NCI-H460 (cell line): ENCODE results near the gene CHST12. TPM values are rescaled to one million over a fixed set of nuclear protein-coding genes. Genes with fewer than 3 reads are reported as not detected.
"Not testable (repeated sequence)": the region's sequence is repeated elsewhere in the genome, so short reads cannot be mapped to it uniquely, and the experiment has no call there.

Experiments used
- DNase-seq: peaks from one replicate; pipeline ENCODE4 v3.0.0-alpha.2; 2016; ENCODE audit warnings: low read depth; ENCODE audit errors: extremely low read depth
- total RNA-seq: library from RNA; depleted of rRNA; stranded (reverse); fragments of >200 nt; shearing (Covaris generic); gene quantifications from 2 replicates; pipeline ENCODE4 v1.2.3, GENCODE V29; 2014

CHST12 gene
- total RNA-seq, 1 experiment from 2014 or later, result 3.8 TPM

DNA sequence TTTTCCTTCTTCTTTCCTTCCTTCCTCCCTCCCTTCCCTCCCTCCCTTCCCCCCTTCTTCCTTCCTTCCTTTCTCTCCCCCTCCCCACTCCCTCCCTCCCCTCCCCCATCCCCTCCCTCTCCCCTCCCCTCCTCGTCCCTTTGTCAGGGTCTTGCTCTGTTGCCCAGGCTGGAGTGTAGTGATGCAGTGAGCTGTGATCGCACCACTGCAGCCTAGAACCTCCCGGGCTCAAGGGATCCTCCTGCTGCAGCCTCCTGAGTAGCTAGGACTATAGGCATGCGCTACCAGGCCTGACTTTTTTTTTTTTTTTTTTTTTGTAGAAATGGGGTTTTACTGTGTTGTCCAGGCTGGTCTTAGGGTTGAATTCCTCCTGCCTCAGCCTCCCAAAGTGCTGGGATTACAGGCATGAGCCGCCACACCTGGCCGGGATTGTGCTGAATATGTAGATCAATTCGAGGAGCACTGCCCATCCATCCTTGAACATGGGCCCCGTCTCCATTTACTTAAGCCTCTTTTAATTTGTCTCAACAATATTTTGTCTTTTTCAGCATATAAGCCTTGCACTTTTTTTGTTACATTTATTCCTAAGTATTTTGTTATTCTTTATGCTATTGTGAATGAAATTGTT, 49.3 kb downstream of the CHST12 start:
- DNase-seq, result no peak

DNA sequence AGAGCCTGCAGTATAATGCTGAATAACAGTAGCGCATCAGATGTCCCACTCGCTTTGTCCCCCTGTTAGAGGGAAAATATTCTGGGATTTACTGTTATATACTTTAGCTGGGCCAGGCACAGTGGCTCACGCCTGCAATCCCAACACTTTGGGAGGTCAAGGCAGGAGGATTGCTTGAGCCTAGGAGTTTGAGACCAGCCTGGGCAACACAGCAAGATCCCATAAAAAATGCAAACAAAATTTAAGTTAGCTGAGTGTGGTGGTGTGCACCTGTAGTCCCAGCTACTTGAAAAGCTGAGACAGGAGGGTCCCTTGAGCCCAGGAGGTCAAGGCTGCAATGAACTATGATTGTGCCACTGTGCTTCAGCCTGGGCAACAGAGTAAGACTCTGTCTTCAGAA, 50.4 kb downstream of the CHST12 start:
- not testable (repeated sequence) for DNase-seq

DNA sequence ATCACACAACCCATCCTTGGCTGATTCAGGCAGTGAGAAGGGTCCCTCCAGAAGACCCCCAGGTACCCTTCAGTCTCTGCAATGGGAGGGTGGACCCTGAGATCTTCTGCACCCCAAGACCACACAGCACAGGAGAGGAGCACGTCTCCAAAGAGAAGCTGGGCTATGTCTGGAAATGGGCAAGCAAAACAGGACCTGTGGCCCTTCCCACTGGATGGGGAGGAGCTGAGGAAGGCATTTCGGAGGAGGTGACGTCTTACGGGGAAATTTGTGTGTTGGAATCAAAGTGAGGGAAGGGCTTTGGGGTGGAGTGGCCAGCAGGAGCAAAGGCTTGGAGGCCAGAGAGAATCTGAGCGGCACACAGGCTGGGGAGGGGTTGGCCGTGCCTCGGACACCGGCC, 56.3 kb downstream of the CHST12 start:
- no peak for DNase-seq

DNA sequence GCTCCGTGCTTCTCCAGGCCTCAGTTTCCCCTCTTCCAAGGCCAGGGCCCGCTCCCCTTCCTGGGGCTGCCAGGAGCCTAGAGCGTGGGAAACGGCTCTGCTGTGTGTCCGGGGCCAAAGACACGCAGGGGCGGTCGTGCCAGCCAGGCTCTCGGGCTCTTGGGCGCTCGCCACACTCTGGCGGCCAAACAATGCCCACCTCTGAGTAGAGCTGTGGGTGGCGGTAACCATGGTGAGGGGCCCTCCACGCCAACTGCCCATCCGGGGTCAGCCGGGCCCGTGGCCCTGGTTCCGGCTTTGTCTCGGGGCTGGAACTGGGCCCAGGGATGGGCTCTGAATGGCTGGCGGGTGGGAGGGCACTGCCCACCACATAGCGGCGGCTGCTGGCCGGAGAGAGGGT, 56.8 kb downstream of the CHST12 start:
- DNase-seq, result no peak

DNA sequence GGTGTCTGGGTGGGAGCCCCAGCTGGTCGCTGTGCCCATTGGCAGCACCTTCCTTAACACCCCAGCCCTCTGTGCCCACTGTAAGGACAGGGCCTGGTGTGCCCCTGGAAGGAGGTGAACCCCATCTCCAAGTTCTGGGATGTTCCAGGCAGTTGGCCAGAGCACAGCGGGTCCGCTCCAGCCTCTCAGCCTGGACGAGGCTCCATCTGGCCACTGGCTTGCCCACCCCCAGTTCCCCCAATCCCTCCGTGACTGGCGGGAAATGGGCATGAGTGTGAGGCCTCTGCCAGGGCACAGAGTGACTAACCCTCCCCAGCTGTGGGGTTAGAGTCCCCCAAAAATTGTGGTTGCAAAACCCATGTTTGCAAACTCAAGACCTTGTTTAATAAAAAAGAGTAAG, 57.2 kb downstream of the CHST12 start:
- DNase-seq, result no peak

DNA sequence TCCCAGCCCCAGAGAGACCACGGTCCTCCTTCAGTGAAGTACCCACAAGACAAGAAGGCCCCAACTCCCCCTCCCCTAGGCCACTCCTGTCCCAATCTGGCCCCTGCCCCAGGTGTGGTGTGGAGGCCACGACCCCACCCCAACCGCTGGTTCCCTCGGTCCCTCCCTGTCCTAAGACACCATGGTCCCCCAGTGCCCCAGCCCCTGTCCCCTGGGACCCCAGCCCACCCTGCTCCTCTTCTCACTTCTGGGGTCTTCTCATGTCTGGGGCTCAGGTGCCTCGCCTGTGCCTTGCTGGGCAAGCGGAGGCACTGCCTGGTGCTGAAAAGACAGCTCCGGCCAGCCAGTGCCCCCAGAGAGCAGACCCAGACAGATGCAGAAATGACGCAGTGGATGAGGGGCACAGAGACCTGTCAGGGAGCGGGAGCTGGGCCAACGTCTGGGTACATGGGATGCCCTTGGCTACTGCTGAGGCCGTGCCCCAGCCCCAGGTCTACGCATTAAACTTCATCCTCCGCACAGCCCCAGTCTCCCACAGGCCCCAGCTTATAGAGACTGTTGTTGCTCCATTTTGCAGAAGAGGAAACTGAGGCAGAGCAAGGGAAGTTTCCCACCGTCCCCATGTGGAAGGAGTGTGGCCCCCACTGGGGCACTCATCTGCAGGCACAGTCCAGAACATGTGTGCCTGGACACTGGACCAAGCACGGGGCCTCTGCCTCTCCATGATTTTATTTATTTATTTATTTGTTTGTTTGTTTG, 58.0 kb downstream of the CHST12 start:
- no peak for DNase-seq

DNA sequence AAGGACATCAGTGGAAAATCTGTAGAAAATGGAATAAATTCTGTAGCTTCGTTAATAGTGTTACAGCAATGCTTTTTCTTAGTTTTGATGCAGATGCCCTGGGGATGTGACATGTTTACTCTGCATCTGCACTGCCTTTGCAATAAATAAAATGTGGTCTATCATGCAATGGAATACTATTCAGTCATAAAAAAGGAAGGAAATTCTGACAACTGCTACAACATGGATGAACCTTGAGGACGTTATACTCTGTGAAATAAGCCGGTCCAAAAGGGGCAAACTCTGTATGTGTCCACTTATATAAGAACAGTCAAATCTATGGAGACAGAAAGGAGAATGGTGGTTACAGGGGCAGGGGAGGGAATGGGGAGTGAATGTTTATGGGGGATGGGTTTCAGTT, 59.3 kb downstream of the CHST12 start:
- DNase-seq, result no peak

DNA sequence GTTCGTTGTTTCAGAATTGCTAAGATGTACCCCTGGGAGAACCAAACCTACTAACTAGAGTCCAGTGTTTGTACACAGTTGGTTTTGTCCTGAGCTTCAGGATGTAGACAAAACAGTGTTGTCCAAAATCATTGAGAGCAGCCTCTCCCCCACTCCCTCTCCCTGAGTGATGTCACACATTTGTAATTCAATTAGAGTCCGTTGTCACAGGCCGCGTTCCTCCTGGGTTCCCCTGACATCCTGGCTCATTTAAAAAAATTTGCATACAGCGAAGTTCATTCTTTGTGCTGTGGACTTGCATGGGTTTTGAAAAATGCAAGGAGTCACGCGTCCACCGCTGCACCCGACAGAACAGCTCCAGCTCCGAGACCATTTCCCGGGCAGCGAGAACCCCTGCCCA, 62.5 kb downstream of the CHST12 start:
- no peak for DNase-seq

DNA sequence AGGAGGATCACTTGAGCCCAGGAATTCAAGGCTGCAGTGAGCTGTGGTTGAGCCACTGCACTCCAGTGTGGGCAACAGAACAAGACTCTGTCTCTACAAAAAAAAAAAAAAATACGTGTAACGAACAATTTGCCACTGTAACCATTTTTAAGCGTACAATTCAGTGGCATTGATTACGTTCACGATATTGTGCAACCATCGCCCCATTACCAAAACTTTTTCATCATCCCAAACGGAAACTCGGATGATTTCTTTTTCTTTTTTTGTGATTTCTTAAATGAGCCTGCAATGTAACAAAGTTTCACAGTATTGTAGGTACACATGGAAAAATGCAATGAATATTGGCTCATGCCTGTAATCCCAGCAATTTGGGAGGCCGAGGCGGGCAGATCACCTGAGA, 63.3 kb downstream of the CHST12 start:
- no peak for DNase-seq

DNA sequence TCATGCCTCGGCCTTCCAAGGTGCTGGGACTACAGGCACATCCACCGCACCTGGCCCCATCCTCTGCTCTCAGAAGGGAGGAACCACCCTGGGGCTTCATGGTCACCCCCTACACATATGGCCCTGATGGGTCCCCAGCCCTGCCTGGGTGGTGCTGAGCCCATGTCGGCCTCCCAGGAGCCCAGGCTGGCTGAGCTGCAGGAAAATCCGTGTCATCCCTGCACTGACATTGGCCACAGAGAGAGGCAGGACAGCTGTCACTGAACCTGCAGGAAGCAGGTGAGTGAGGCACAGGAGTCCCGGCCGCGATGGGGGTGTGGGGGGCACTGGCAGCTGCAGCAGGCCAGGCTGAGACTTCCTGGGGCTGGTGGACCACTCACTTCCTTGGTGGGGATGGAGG, 64.8 kb downstream of the CHST12 start:
- no peak for DNase-seq

DNA sequence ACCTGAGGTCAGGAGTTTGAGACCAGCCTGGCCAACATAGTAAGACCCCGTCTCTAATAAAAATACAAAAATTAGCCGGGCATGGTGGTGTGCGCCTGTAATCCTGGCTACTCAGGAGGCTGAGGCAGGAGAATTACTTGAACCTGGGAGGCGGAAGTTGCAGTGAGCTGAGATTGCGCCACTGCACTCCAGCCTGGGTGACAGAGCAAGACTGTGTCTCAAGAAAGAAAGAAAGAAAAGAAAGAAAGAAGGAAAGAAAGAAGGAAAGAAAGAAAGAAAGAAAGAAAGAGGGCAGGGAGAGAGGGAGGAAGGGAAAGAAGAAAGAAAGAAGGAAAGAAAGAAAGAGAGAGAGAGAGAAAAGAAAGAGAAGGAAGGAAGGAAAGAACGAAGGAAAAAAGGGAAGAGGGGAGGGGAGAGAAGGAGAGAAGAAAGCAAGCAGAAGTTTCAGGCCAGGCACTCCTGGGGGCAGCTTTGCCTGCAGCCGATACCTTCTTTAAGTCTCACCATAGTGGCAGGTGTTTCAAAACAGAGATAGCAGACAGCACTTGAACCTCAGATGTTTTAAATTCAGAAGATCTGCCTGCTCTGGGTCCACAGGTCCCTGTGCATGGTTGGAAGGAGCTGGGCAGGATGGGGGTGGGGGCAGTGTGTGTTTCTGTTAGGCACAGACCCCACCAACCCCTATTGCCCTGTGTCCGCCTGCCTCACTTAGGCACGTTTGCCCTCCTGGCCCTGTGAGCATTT, 66.2 kb downstream of the CHST12 start:
- DNase-seq, result not testable (repeated sequence)

DNA sequence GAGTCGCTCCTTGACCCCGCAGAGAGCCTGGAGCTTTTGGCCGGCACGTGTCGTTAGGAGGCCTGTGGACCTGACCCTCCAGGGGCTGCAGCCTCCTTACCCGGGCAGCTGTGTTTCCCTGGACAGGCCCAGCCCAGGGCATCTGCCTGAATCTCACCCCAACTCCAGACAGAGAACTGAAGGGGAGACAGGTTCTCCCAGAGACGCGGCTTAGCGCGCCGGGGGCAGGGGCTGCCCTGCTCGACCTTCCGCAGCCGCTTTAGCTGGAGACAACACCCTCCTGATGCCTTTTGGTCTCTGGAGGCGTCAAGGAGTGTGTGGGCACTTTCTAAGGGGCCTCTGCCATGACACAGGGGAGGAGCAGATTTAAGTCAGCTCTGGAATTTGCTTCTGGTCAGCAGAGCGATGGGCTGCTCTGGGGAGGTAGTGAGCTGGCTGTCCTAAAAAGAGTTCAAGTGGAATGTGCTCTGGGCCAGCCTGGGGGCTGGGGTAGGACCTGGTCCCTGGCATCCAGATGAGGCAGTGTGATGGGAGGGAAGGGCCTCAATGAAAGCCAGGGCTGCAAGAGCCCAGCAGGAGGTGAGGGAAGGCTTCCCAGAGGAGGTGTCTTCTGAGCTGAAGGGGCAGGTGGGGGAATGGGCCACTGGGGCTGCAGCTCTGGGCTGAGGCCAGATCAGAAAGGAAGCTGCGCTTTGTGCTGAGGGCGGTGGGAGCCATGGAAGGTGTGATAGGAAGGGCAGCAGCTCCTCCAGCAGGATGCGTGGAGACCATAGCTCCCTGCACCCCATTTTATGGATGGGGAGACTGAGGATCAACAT, 67.0 kb downstream of the CHST12 start:
- DNase-seq, result no peak

DNA sequence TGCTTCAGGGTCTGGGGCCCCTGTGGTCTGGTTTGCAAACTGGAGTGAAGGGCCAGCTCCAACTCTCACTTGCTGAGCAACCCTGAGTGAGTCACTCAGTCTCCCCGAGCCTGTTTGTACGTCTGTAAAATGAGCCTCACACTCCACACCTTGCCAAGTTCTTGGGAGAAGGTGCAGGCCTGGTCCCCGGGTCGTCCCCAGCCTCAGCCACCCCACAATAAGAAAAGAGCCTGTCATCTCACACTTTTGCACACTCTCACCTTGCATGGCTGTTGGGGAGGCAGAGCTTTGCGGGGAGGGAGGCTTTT, 67.6 kb downstream of the CHST12 start:
- DNase-seq, result no peak

DNA sequence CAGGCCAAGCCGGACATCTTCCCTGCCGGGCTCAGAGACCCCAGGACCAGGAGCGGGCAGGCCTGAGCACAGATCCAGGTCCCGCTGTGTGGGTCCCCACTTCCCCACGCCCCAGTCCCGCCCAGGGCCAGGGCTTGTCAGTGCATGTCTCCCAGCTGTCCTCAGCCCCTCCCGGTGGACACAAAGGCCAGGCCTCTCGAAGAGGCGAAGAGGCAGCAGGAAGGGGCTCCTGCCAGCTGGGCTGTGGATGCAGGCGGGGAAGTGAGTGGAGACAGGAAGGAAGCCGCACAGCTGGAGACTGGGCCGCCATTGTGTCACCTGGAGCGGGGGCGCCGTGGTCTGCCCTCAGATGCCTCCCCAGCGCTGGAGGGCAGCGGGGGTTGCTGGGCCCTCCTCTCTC, 68.0 kb downstream of the CHST12 start:
- DNase-seq, result no peak

DNA sequence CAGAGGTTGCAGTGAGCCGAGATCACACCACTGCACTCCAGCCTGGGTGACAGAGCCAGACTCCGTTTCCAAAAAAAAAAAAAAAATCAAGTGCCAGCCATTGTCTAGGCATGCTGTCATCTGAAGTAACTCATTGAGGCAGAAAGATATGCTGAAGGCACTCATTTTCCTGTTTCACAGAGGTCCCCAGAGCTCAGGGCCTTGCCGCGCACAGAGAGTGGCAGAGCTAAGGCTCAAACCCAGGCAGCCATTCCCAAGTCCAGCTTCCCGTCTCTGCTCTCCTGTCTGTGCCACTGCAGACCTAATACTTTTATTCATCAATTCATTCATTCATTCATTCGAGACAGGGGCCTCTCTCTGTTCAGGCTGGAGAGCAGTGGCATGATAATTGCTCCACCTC, 69.3 kb downstream of the CHST12 start:
- DNase-seq, result no peak

DNA sequence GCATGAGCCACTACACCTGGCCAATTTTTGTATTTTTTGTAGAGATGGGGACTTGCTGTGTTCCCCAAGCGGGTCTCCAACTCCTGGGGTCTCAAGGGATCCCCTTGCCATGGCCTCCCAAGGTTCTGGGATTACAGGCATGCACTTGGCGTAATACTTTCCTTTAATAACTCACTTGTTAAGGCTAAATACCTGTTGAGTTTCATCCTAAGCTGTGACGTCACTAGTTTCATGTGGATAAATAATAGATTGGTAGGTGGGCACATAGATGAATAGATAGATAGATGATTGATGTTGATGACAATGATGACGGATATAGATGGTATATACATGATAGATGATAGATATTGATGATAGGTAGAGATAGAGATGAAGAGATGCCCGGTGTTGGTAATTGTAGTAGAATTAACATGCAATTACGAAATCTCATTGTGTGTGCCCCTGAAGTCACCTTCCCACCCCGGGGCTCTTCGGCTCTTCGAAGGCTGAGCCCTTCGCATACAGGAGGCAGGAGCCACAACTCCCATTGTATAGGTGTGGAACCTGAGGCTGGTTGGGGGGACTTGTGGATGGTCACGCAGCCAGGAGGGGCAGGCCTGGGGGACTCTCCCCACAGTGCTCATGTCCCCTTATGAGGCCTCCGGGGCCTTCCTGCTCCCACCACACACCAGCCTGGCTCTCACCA, 70.2 kb downstream of the CHST12 start:
- no peak for DNase-seq

DNA sequence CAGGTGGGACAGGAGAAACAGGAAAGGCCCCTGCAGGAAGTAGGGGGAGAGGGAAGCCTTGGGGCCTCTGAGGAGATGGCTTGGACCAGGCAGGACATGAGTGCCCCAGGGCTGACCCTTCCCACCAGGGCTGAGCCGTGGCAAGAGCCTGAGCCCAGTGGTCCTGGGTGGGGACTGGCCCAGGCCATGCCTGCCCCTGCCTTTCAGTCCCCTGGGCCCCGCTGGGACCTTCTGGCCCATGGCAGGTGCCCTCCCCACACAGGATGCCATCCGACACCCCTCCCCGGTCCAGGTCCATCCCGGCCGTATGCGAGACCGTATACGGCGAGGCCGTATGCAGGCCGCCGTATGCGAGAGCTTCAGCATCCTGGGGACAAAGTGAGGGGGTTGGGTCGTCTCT, 70.8 kb downstream of the CHST12 start:
- no peak for DNase-seq

DNA sequence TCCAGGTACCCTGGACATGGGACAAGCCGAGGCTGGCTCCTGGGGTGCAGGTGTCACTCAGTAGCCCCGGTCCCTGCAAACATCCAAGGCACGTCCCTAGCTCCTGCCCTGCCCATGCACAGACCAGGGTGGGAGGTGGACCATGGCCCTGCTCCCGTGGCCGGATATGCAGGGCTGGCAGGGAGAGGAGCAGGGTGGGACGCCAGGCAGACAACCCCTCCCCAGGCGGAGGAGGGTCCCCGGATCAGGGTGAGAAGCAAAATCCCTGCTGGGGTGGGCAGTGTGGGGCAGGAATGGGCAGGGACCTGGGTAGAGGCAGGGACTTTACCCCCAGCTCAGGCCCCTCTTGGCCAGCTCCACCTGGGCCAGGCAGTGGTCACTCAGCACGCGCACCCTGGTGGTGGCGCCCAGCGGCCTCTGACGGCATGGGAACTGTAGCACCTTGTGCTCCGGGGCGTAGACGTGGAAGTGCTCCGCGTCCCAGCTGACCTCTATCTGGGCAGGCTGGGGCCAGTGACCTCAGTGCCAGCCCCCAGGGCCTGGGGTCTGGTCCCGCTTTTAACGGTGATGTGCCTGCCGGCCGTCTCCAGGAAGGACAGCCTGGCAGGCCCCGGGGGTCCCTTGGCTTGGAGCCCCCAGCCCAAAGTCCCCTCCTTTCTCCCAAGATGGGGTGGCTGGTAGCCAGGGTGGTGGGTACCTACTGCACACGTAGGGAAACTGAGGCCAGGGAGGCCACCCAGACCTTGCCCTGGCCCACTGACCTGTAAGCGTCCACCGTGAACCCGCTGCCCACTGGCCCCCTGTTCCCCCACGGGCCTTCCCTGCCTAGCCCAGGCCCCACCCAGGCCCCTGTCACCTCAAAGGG, 71.6 kb downstream of the CHST12 start:
- no peak for DNase-seq

DNA sequence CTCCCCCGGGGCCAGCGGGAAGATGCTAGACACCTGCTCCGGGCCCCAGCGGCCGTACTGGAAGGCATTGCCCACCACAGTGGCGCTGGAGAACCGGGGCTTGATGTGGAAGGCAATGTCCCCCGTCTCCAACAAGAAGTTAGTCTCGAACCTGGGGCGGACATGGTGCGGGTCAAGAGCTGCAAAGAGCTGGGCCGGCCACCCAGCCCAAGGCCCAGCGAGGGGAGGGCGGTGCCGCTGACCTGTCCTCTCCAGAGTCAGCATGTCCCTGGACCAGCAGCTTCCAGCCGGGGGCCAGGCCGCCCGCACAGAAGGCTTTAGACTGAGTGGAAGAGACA, 72.2 kb downstream of the CHST12 start:
- no peak for DNase-seq

DNA sequence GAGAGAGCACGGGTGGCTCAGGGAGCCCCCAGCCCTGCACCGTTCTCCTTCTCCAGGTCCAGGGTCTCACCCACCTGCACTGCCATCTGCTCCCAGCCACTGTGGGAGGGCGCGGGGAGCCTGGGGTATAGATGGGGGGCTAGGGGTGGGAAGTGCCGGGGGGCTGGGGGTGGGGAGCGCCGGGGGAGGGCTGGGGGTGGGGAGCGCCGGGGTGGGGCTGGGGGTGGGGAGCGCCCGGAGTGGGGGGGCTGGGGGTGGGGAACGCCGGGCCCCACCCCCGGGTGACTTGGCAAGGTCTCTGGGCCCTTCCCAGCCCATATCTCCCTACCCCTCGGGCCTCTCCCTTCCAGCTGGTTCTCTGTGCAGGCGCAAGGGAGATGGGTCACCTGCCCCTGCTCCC, 72.9 kb downstream of the CHST12 start, which contains the start of gene GRIFIN:
Gene GRIFIN (minus strand): TSS at position 101 of the 400 bp plus-strand sequence. CDS start 15 bp downstream, at position 86.
- no peak for DNase-seq
